Measurements from ENCODE around the gene EPS8. TPM values are rescaled to one million over a fixed set of nuclear protein-coding genes. Genes with fewer than 3 reads are reported as not detected.

Gene EPS8
- polyA plus RNA-seq, 3 donors = 50.1 to 67.9 (median 65.5) TPM

Other genes starting within 250 kb of the EPS8 start
- gene STRAP, start 93.0 kb upstream of the EPS8 start, polyA plus RNA-seq (ENCODE audit: insufficient read length in 3 of 3) = 100 to 1,000 TPM; 140 to 174 (median 149) TPM
- gene DERA, start 121.9 kb upstream of the EPS8 start, polyA plus RNA-seq (ENCODE audit: insufficient read length in 3 of 3) = 10 to 100 TPM; 43.6 to 49.1 (median 48.2) TPM

Measured in renal pelvis (tissue), 3 donors.